ENCODE results near the gene GRIN2A. TPM values are rescaled to one million over a fixed set of nuclear protein-coding genes. Genes with fewer than 3 reads are reported as not detected.

GRIN2A gene
- total and polyA plus RNA-seq, 4 experiments from 2014 or later: not detected

DNA sequence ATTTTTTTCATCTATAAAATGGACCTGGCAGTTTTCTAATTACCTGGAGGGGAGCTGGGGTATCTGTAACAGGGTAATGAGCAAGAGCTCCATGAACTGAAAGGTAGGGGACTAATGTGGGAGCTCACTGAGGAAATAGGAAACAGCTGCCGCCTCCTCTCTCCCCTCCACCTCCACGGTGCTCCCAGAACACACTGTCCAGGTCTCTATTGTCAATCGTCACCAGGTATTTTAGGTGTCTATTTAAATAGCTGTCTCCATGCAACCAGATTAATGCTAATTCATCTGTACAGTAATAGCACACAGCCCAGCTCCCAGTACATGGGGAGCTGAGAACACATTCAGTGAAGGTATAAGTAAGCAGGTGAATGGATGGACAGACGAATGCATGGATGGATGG lies 233.3 kb downstream of the GRIN2A start:
- no peaks in the 10 kb centered on the region for H3K36me3 ChIP-seq (ENCODE audit: insufficient read depth, low read length)
- H3K4me3 ChIP-seq (ENCODE audit: low read length in 2 of 2): no peak overlapping the region
- no peak for DNase-seq
- Mint-ChIP-seq H3K4me1 (no peaks in the 10 kb centered on the region), H3K4me3 (no peak overlapping the region), H3K27ac (no peak overlapping the region), H3K9me3 (peaks cover 0 to 10% (median 2%) of the 10 kb centered on the region in 8 donors), H3K36me3 (no peaks in the 10 kb centered on the region), H3K27me3 (peaks cover 0 to 1% of the 10 kb centered on the region in 2 donors)
- CTCF ChIA-PET (ENCODE audit: partially characterized antibody): no interaction called here
- no peaks in the 10 kb centered on the region for H3K9me3 ChIP-seq (ENCODE audit: control insufficient read depth in 1 of 2, low read length in 2 of 2)
- no peak overlapping the region for H3K27ac ChIP-seq (ENCODE audit: low read depth, low read length)
- no peaks in the 10 kb centered on the region for H3K27me3 ChIP-seq (ENCODE audit: insufficient read depth, low read length)
- intact Hi-C loops (cut with micrococcal nuclease): no loop called here
- H3K4me1 ChIP-seq (ENCODE audit: insufficient read depth, low read length): no peaks in the 10 kb centered on the region
- POLR2A ChIA-PET (ENCODE audit: partially characterized antibody): no interaction called here

DNA sequence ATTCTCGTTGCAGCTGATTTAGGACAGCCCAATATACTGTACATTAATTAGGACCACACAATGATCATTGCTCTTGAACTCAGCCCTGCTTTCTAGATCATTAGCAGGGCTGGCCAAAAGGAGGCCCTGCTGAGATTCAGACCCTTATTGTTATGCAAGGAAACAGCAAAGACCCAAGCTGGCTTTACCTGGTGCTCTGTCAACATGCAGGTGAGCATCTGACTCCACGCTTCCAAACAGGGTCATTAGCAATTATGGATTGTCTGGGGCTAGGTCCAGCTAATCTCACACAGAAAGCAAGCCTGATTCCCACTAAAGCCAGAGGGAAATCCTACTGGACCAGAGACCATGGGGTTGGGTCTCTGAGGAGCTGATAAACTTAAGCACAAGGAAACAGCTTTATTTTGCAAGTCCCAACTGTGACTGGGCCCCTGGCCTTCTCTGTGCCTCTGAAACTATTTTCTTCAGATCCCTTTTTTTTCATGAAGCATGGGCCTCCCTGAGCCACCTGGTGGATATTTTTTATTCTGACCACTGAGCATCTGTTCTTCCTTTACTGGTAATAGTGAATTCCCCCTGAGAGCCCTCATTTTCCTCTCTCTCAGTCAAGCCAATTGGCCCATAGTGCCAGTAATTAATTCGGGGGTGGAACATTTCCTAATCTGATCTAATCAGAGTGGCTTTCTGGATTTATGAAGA lies 236.1 kb downstream of the GRIN2A start:
- no peak overlapping the region for H3K27ac Mint-ChIP-seq
- no peak for DNase-seq
- CTCF ChIA-PET (ENCODE audit: partially characterized antibody): no interaction called here
- H3K27ac ChIP-seq (ENCODE audit: low read depth, low read length): no peak overlapping the region
- H3K4me1 ChIP-seq (ENCODE audit: insufficient read depth, low read length): no peaks in the 10 kb centered on the region
- no peak overlapping the region for H3K4me3 Mint-ChIP-seq
- H3K36me3 ChIP-seq (ENCODE audit: insufficient read depth, low read length): no peaks in the 10 kb centered on the region
- H3K9me3 ChIP-seq (ENCODE audit: control insufficient read depth in 1 of 2, low read length in 2 of 2): no peaks in the 10 kb centered on the region
- no peak overlapping the region for H3K4me3 ChIP-seq (ENCODE audit: low read length in 2 of 2)
- no peaks in the 10 kb centered on the region for H3K27me3 ChIP-seq (ENCODE audit: insufficient read depth, low read length)
- intact Hi-C loops (cut with micrococcal nuclease): no loop called here
- H3K9me3 Mint-ChIP-seq: peaks cover 0 to 8% (median 0%) of the 10 kb centered on the region in 8 donors
- POLR2A ChIA-PET (ENCODE audit: partially characterized antibody): no interaction called here
- H3K36me3 Mint-ChIP-seq: no peaks in the 10 kb centered on the region
- H3K4me1 Mint-ChIP-seq: no peaks in the 10 kb centered on the region
- peaks cover 0 to 1% of the 10 kb centered on the region in 2 donors for H3K27me3 Mint-ChIP-seq

DNA sequence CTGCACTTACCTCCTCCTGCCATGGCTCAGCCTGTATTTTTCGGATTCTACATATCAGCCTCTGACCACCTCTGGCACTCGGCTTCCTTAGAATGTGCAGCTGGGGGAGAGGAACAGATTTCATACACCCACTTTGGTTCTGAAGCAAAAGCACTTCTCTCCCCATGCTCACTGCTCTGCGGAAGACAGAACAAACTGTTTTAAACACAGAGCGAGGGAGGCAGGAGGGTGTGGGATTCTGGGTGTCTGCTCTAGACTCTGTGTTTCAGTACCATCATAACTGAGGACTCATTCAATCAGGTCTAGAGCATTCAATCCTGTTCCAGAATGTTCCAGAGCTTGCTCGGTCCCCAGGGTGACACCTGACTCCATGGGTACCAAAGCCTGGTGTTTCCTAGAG lies 239.1 kb downstream of the GRIN2A start:
- POLR2A ChIA-PET (ENCODE audit: partially characterized antibody): no interaction called here
- Histone ChIP-seq H3K4me1 (ENCODE audit: insufficient read depth, low read length) (no peaks in the 10 kb centered on the region), H3K9me3 (ENCODE audit: control insufficient read depth in 1 of 2, low read length in 2 of 2) (no peaks in the 10 kb centered on the region), H3K4me3 (ENCODE audit: low read length in 2 of 2) (no peak overlapping the region), H3K27me3 (ENCODE audit: insufficient read depth, low read length) (no peaks in the 10 kb centered on the region), H3K27ac (ENCODE audit: low read depth, low read length) (no peak overlapping the region), H3K36me3 (ENCODE audit: insufficient read depth, low read length) (no peaks in the 10 kb centered on the region)
- H3K4me3 Mint-ChIP-seq: no peak overlapping the region
- no peak for DNase-seq
- H3K4me1 Mint-ChIP-seq: no peaks in the 10 kb centered on the region
- peaks cover 0 to 4% (median under 1%) of the 10 kb centered on the region in 8 donors for H3K9me3 Mint-ChIP-seq
- H3K27ac Mint-ChIP-seq: no peak overlapping the region
- no peaks in the 10 kb centered on the region for H3K27me3 Mint-ChIP-seq
- no peaks in the 10 kb centered on the region for H3K36me3 Mint-ChIP-seq
- intact Hi-C loops (cut with micrococcal nuclease): no loop called here
- CTCF ChIA-PET (ENCODE audit: partially characterized antibody): no interaction called here

DNA sequence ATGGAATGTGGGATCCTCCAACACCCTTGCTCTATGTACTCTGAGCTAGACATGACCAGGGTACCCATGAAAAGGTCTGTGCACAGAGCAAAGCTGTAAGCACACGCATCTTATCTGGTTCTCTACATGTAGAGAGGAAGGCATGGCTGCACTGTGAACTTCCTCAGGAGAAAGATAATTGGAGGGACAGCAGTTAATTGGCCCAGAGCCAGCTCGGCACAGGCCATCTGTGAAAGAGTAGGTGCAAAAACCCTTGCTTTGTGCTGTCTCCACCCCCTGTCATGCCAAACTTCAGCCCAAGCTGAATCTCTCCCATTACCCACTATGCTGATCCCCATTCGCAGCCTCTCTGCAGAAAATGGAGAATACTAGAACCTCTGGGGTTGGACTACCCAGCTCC lies 241.0 kb downstream of the GRIN2A start:
- Mint-ChIP-seq H3K36me3 (no peaks in the 10 kb centered on the region), H3K27me3 (no peaks in the 10 kb centered on the region), H3K27ac (no peak overlapping the region), H3K4me3 (no peak overlapping the region), H3K9me3 (peaks cover 0 to 4% (median under 1%) of the 10 kb centered on the region in 8 donors), H3K4me1 (no peaks in the 10 kb centered on the region)
- Histone ChIP-seq H3K27ac (ENCODE audit: low read depth, low read length) (no peak overlapping the region), H3K4me3 (ENCODE audit: low read length in 2 of 2) (no peak overlapping the region), H3K4me1 (ENCODE audit: insufficient read depth, low read length) (no peaks in the 10 kb centered on the region), H3K36me3 (ENCODE audit: insufficient read depth, low read length) (no peaks in the 10 kb centered on the region), H3K9me3 (ENCODE audit: control insufficient read depth in 1 of 2, low read length in 2 of 2) (no peaks in the 10 kb centered on the region), H3K27me3 (ENCODE audit: insufficient read depth, low read length) (no peaks in the 10 kb centered on the region)
- POLR2A ChIA-PET (ENCODE audit: partially characterized antibody): no interaction called here
- intact Hi-C loops (cut with micrococcal nuclease): no loop called here
- no peak for DNase-seq
- CTCF ChIA-PET (ENCODE audit: partially characterized antibody): no interaction called here

DNA sequence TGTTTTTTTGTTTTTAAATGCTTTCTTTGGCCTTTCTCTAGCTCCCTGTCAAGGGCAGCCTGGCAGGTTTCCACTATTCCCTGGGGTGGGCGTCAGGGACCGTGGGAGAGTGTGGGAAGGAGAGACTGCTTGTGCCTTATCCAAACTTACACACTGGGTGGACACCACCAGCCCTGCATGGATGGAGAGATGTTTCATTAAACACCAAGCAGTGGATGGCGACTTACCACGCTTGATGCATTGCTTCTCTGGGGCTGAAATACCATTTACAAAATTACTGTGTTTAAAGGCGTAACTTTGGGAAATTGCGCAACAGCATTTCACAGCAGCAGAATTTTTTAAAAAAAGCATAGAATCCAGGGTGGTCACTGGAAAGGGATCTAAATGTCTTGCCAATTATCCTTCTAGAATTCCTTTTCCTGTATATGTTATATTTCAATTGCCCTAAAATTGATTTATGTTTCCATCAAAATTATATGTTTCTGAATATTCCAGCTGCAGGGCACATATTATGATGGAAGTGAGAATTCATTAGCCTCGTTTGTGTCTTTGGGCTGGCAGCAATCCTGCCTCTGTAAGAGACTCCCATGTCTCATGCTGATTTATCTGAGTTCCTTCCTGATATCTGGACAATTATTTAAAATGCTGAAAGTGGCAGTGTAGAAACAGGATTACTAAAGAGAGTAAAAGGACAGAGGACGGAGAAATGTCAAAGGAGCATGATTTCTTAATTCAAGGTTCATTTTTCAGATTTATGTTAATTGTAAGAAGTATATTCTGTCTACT lies 247.3 kb downstream of the GRIN2A start:
- Histone ChIP-seq H3K4me1 (ENCODE audit: insufficient read depth, low read length) (no peaks in the 10 kb centered on the region), H3K36me3 (ENCODE audit: insufficient read depth, low read length) (no peaks in the 10 kb centered on the region), H3K27me3 (ENCODE audit: insufficient read depth, low read length) (no peaks in the 10 kb centered on the region), H3K27ac (ENCODE audit: low read depth, low read length) (no peak overlapping the region), H3K4me3 (ENCODE audit: low read length in 2 of 2) (no peak overlapping the region), H3K9me3 (ENCODE audit: control insufficient read depth in 1 of 2, low read length in 2 of 2) (no peaks in the 10 kb centered on the region)
- no peaks in the 10 kb centered on the region for H3K36me3 Mint-ChIP-seq
- no peak for DNase-seq
- ChIA-PET POLR2A (ENCODE audit: partially characterized antibody) (no interaction called here), CTCF (ENCODE audit: partially characterized antibody) (no interaction called here)
- intact Hi-C loops (cut with micrococcal nuclease): no loop called here
- H3K4me3 Mint-ChIP-seq: no peak overlapping the region
- H3K9me3 Mint-ChIP-seq: peaks cover 0 to 7% (median under 1%) of the 10 kb centered on the region in 8 donors
- H3K27ac Mint-ChIP-seq: no peak overlapping the region
- peaks cover 0 to 1% of the 10 kb centered on the region in 2 donors for H3K27me3 Mint-ChIP-seq
- no peaks in the 10 kb centered on the region for H3K4me1 Mint-ChIP-seq

DNA sequence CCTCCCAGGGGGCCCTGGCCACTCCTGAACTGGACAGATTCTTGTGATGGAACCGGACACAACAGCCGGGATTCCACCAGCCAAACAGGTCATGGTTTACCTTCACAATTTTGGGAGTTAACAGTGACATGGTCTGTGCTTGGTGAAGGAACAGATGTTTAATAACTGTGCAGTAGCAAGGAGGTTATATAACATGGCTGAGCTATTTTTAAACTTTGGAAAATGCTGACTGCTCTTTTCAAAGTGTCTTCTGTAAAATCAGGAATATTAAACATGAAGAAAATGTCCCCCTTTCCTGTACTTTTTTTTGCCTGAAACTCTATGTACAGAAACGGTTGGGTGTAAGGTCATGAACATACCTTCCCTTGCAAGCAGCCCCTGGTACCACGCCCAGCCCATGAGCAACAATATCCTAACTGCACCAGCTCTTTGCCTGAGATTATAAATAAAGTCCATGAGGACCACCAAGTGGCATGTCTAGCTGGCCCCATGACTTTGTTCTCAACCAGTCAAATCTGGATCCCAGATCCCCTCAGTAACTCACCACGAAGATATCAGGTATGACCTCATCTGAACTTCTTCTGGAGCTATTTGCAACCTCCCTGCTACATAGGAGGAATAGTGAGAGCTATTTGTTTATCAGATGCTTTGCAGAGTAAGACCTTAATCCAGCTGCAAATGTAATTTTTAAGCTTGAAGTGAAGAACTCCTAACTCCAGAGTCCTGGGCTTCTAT lies 249.1 kb downstream of the GRIN2A start:
- peaks cover 0 to 5% (median 0%) of the 10 kb centered on the region in 8 donors for H3K9me3 Mint-ChIP-seq
- Histone ChIP-seq H3K27me3 (ENCODE audit: insufficient read depth, low read length) (no peaks in the 10 kb centered on the region), H3K27ac (ENCODE audit: low read depth, low read length) (no peak overlapping the region), H3K9me3 (ENCODE audit: control insufficient read depth in 1 of 2, low read length in 2 of 2) (no peaks in the 10 kb centered on the region), H3K4me3 (ENCODE audit: low read length in 2 of 2) (no peak overlapping the region), H3K4me1 (ENCODE audit: insufficient read depth, low read length) (no peaks in the 10 kb centered on the region), H3K36me3 (ENCODE audit: insufficient read depth, low read length) (no peaks in the 10 kb centered on the region)
- DNase-seq: no peak
- intact Hi-C loops (cut with micrococcal nuclease): no loop called here
- no peaks in the 10 kb centered on the region for H3K36me3 Mint-ChIP-seq
- POLR2A ChIA-PET (ENCODE audit: partially characterized antibody): no interaction called here
- CTCF ChIA-PET (ENCODE audit: partially characterized antibody): no interaction called here
- H3K4me3 Mint-ChIP-seq: no peak overlapping the region
- no peaks in the 10 kb centered on the region for H3K4me1 Mint-ChIP-seq
- H3K27ac Mint-ChIP-seq: no peak overlapping the region
- peaks cover 0 to 1% of the 10 kb centered on the region in 2 donors for H3K27me3 Mint-ChIP-seq

DNA sequence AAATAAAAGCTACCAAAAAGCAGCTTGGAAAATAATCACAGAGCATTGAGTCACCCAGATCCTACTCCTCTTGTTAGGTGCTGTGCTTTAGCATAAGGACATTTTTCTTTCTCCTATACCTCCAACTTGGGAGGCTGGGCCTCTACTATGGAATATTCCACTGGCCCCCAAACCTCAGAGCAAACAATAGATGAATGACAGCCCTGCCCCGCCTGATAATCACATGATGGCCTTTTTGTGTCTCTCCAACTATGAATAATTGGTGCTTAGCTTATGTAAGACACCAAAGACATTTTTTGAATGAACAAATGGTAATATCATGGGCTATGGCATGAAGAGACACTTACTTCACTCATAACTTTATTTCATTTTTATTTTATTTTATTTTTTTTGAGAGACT lies 250.2 kb downstream of the GRIN2A start:
- no peaks in the 10 kb centered on the region for H3K27me3 ChIP-seq (ENCODE audit: insufficient read depth, low read length)

More for the DNA sequence above, 250.2 kb downstream of the GRIN2A start:
- no peaks in the 10 kb centered on the region for H3K9me3 ChIP-seq (ENCODE audit: control insufficient read depth in 1 of 2, low read length in 2 of 2)
- no peaks in the 10 kb centered on the region for H3K36me3 Mint-ChIP-seq
- no peaks in the 10 kb centered on the region for H3K4me1 ChIP-seq (ENCODE audit: insufficient read depth, low read length)
- no peak overlapping the region for H3K27ac ChIP-seq (ENCODE audit: low read depth, low read length)
- POLR2A ChIA-PET (ENCODE audit: partially characterized antibody): no interaction called here
- H3K4me1 Mint-ChIP-seq: no peaks in the 10 kb centered on the region
- H3K27ac Mint-ChIP-seq: no peak overlapping the region
- H3K9me3 Mint-ChIP-seq: peaks cover 0 to 5% (median under 1%) of the 10 kb centered on the region in 8 donors
- intact Hi-C loops (cut with micrococcal nuclease): no loop called here
- CTCF ChIA-PET (ENCODE audit: partially characterized antibody): no interaction called here
- DNase-seq: no peak
- H3K36me3 ChIP-seq (ENCODE audit: insufficient read depth, low read length): no peaks in the 10 kb centered on the region
- no peak overlapping the region for H3K4me3 Mint-ChIP-seq
- peaks cover 0 to 1% of the 10 kb centered on the region in 2 donors for H3K27me3 Mint-ChIP-seq
- no peak overlapping the region for H3K4me3 ChIP-seq (ENCODE audit: low read length in 2 of 2)
